Fibroblast of the aortic adventitia (primary cell): Measurements from ENCODE around the gene B4GALT5. TPM values are rescaled to one million over a fixed set of nuclear protein-coding genes. Genes with fewer than 3 reads are reported as not detected.
"Not testable (repeated sequence)": the region's sequence is repeated elsewhere in the genome, so short reads cannot be mapped to it uniquely, and the experiment has no call there.

Experiments used
- DNase-seq: peaks from one replicate; pipeline ENCODE4 v3.0.0-alpha.2; 2010; ENCODE audit warnings: low read depth
- H3K4me3 ChIP-seq: 2 replicates; pipeline ENCODE4 v1.5.1; 2011; ENCODE audit warnings: low read depth, mild to moderate bottlenecking, control low read depth, low read length, moderate library complexity
- total RNA-seq: library from RNA; depleted of rRNA; stranded (reverse); fragments of >200 nt; gene quantifications from 2 replicates; pipeline ENCODE4 v1.2.3, GENCODE V29; 2012; ENCODE audit warnings: low replicate concordance
- TF ChIP-seq, protein P1 (sequence below): IDR thresholded peaks from 2 replicates; pipeline ENCODE4 v1.5.1; 2011; ENCODE audit warnings: mild to moderate bottlenecking, low read length, control low read depth, inconsistent platforms; ENCODE audit not compliant: insufficient read depth

Gene B4GALT5
- total RNA-seq, 1 donor, result 23.4 TPM

DNA sequence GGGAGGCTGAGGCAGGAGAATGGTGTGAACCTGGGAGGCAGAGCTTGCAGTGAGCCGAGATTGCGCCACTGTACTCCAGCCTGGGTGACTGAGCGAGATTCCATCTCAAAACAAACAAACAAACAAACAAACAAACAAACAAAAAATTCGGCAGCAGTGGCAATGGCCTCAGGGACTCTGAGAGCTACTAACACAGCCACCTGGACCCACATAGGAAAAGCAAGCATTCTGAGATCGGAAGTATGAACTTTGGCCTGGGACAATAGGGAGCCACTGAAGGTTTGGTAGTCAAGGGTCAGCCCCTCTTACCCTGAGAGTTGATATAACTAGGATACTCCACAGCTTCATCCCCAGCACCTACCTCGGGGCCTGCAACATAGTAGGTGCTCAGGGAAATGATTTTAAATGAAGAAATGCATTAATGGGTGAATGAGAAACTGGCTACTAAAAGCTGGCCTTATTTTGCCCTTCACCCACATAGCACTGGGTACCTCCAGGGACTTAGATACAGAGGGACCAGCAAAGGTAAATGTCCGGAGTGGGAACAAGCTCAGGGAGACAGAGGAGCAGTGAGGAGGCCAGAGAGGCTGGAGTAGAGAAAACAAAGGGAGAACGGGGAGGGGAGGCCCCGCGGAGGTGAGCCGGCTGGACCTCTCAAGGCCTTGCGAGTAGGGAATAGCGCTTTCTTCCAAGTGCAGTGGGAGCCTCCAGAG, 99.2 kb downstream of the B4GALT5 start:
- TF ChIP-seq, protein P1, sequence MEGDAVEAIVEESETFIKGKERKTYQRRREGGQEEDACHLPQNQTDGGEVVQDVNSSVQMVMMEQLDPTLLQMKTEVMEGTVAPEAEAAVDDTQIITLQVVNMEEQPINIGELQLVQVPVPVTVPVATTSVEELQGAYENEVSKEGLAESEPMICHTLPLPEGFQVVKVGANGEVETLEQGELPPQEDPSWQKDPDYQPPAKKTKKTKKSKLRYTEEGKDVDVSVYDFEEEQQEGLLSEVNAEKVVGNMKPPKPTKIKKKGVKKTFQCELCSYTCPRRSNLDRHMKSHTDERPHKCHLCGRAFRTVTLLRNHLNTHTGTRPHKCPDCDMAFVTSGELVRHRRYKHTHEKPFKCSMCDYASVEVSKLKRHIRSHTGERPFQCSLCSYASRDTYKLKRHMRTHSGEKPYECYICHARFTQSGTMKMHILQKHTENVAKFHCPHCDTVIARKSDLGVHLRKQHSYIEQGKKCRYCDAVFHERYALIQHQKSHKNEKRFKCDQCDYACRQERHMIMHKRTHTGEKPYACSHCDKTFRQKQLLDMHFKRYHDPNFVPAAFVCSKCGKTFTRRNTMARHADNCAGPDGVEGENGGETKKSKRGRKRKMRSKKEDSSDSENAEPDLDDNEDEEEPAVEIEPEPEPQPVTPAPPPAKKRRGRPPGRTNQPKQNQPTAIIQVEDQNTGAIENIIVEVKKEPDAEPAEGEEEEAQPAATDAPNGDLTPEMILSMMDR, result no peak
- no peak for DNase-seq
- no peak overlapping the region for H3K4me3 ChIP-seq

- DNase-seq, result no peak
- TF ChIP-seq, protein P1, result no peak
- H3K4me3 ChIP-seq, result no peak overlapping the region
Measured at GRCh38 chr20:49612127-49612738, 101.4 kb downstream of the B4GALT5 start.

DNA sequence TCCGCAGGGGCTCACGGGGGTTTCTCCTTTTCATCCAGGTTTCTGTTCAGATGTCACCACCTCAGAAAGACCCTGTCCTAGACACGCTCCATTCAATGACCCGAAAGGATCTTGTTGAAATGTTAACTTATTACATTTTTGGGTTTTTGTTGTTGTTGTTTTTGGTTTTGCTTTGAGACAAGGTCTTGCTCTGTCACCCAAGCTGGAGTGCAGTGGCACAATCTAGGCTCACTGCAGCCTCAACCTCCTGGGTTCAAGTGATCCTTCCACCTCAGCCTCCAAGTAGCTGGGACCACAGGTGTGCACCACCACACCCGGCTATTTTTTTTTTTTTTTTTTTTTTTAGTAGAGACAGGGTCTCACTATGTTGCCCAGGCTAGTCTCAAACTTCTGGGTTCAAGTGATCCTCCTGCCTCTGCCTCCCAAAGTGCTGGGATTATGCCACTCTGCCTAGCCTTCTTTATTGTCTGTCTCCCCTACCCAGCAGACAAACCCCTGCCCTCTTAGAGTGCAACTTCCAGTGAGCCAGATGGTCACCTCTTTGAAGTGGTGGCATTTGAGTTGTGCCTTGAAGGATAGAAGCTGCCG, 102.0 kb downstream of the B4GALT5 start:
- H3K4me3 ChIP-seq, DNase-seq: not testable (repeated sequence)

DNA sequence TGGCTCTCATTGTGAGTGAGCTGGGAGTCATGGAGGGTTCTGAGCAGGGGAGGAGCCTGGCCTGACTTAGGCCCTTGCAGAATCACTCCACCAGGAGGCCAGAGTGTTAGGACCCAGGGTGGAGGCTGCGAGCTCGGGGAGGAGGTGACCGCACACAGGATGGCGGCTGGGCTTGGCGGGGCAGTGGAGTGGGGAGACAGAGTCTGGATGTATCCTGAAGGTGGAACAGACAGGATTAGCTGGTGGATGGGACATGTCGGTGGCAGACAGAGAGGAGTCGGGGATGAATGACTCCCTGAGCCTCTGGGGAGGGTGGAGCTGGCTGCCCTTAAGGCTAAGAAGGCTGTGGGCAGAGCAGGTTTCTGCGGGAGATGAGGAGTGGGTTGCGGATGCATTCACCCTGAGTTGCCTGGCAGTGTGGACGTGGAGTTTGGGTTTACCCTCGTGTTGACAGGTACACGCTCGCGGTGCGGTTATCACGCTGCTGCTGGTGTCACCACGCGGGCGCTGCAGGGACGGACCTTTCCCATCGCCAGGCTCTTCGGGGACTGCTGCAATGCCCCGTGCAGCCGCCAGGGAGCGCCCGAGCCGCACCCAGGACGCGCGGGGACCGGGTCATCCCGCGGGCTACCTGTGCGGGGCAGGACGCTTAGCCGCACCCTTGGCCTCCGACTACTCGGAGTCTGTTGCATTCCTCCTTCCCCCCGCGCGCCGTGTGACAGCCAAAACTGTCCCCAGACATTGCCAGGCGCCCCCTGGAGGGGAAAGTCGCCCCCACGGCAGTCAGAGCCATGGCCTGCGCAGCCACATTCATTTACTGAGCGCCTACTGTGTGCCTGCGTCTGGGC, 102.8 kb downstream of the B4GALT5 start:
- TF ChIP-seq, protein P1, result peak; percentile 90
- DNase-seq, result peak; percentile 49
- H3K4me3 ChIP-seq, result peak overlapping the region; percentile 44

DNA sequence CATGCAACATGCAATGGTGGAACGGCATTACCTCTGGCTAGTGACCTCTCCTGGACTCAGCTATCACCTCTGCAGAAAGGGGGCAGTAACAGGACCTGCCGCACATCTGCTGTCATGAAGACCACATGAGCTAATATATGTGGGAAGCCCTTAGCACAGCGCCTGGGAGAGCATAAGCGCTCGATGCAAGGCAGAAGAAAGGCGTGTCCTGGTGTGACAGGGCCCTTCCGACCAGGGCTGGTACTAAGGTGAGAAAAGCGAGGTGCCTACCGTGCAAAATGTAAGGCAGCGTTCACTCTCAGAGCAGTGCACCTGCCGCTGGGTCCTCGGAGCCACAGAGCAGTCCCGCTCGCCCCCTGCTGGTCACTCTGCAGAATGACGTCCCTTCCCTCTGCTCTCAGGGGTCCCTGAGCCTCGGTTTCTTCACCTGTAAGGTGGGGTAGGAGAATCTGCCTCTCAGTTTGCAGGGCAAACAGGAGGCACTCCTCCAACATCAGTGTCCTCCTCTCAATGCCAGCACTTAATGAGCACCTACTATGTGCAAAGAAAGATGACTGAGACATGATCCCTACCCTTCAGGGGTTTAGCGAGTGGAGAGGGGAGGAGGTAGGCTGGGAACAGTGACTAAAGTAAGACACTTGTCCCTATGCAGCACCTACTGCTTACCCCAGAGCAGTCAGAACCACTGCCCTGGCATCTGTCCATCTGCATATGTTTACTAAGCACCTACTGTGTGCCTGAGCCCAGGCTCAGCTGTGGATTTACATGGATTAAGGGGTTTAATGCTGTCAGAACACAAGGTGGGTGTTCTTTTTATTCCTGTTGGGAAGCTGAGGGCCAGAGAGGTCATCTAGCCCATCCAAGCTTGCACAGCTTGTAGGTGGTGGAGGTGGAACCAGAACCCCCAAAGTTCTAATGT, 104.7 kb downstream of the B4GALT5 start:
- peak; percentile 59 for DNase-seq

GRCh38 chr20:49607568-49607967, 106.1 kb downstream of the B4GALT5 start:
- TF ChIP-seq, protein P1, result no peak
- no peak overlapping the region for H3K4me3 ChIP-seq
- no peak for DNase-seq

More for the DNA sequence above, 104.7 kb downstream of the B4GALT5 start:
- no peak overlapping the region for H3K4me3 ChIP-seq
- TF ChIP-seq, protein P1, result peak; percentile 95
